ENCODE data around the gene ARID1A. TPM values are rescaled to one million over a fixed set of nuclear protein-coding genes. Genes with fewer than 3 reads are reported as not detected.
"Not testable (repeated sequence)": the region's sequence is repeated elsewhere in the genome, so short reads cannot be mapped to it uniquely, and the experiment has no call there.

The ARID1A gene
- total and polyA plus RNA-seq, 2 donors (not counting 3 experiments of a cell fraction or from before 2014, with no cell fraction given), result 36.9 to 77.2 TPM

GRCh38 chr1:26810105-26810504, 114.3 kb downstream of the ARID1A start:
- BruUV-seq (replicated peaks); H3K4me3 ChIP-seq (replicated peaks in 1 of 3; ENCODE audit: insufficient read depth in 1 of 3, low read depth in 1 of 3, low read length in 3 of 3); H3K79me2 ChIP-seq (ENCODE audit: control insufficient read depth, insufficient read depth, low read length); dilution Hi-C loops (cut with MboI; ENCODE audit: extremely low pct_ligation_motif_present, low sequenced_read_pairs); H3K9me1 ChIP-seq (replicated peaks; ENCODE audit: control insufficient read depth, extremely low read depth, insufficient read depth, low read length); H3K9me3 ChIP-seq (replicated peaks; ENCODE audit: control insufficient read depth, insufficient read depth, low read length); POLR2A ChIA-PET; H3K9ac ChIP-seq (replicated peaks; ENCODE audit: extremely low read depth, insufficient read depth, low read length); H4K20me1 ChIP-seq (replicated peaks; ENCODE audit: control insufficient read depth, extremely low read depth, insufficient read depth, low read length); H3K27ac ChIP-seq (ENCODE audit: insufficient read depth, low read depth, low read length); H3K4me2 ChIP-seq (ENCODE audit: insufficient read depth, low read length); H3K4me1 ChIP-seq (ENCODE audit: control insufficient read depth, extremely low read depth, insufficient read depth, low read length); H2AFZ ChIP-seq (ENCODE audit: low read depth, low read length); H3K27me3 ChIP-seq (ENCODE audit: control insufficient read depth in 2 of 2, insufficient read depth in 2 of 2, low read length in 2 of 2); H3K36me3 ChIP-seq (ENCODE audit: control insufficient read depth in 2 of 2, extremely low read depth in 1 of 2, insufficient read depth in 2 of 2, low read length in 2 of 2): not testable (repeated sequence)
- peak; percentile 72 to 73 for TF ChIP-seq CTCF (IDR thresholded peaks at IDR 0.05; ENCODE audit: extremely low read depth in 1 of 2, insufficient read depth in 1 of 2, low read depth in 1 of 2, low read length in 2 of 2)
- CTCF ChIA-PET, result interaction anchor here (0.5 to 5.5 kb wide), 22 partner anchors 10 to 313 kb away, joined by 3 to 45 read pairs (median 5); partner anchors contain the start of genes PIGV and ZDHHC18
- DNase-seq (ENCODE audit: low read depth, low spot score), result peak; percentile 57
- FAIRE-seq, result peak; percentile 92
- intact Hi-C loops (cut with micrococcal nuclease), result loop anchor here (1.0 kb wide), 1 partner anchor 68 kb away; no protein-coding TSS in a partner anchor

GRCh38 chr1:26811057-26811456, 115.2 kb downstream of the ARID1A start:
- Histone ChIP-seq H3K36me3 (ENCODE audit: control insufficient read depth in 2 of 2, extremely low read depth in 1 of 2, insufficient read depth in 2 of 2, low read length in 2 of 2) (no peaks in the 10 kb centered on the region), H2AFZ (ENCODE audit: low read depth, low read length) (no peak overlapping the region), H3K9ac (replicated peaks; ENCODE audit: extremely low read depth, insufficient read depth, low read length) (no peak overlapping the region), H3K9me3 (replicated peaks; ENCODE audit: control insufficient read depth, insufficient read depth, low read length) (no peaks in the 10 kb centered on the region), H3K27me3 (ENCODE audit: control insufficient read depth in 2 of 2, insufficient read depth in 2 of 2, low read length in 2 of 2) (no peaks in the 10 kb centered on the region), H3K4me3 (replicated peaks in 1 of 3; ENCODE audit: insufficient read depth in 1 of 3, low read depth in 1 of 3, low read length in 3 of 3) (no peak overlapping the region), H3K4me2 (ENCODE audit: insufficient read depth, low read length) (no peak overlapping the region), H3K9me1 (replicated peaks; ENCODE audit: control insufficient read depth, extremely low read depth, insufficient read depth, low read length) (no peaks in the 10 kb centered on the region), H4K20me1 (replicated peaks; ENCODE audit: control insufficient read depth, extremely low read depth, insufficient read depth, low read length) (no peaks in the 10 kb centered on the region), H3K4me1 (ENCODE audit: control insufficient read depth, extremely low read depth, insufficient read depth, low read length) (no peaks in the 10 kb centered on the region), H3K79me2 (ENCODE audit: control insufficient read depth, insufficient read depth, low read length) (no peaks in the 10 kb centered on the region), H3K27ac (ENCODE audit: insufficient read depth, low read depth, low read length) (no peak overlapping the region)
- no peak for DNase-seq (ENCODE audit: low read depth, low spot score)
- intact Hi-C loops (cut with micrococcal nuclease), result no loop called here
- BruUV-seq (replicated peaks), result no TSS peak
- ChIA-PET POLR2A (no interaction called here), CTCF (interaction anchor here (1.0 to 5.5 kb wide), 11 partner anchors 10 to 208 kb away, joined by 3 to 45 read pairs (median 13); partner anchors contain the start of genes PIGV and ZDHHC18)
- dilution Hi-C loops (cut with MboI; ENCODE audit: extremely low pct_ligation_motif_present, low sequenced_read_pairs), result no loop called here
- TF ChIP-seq POLR2A (IDR thresholded peaks at IDR 0.05; ENCODE audit: low read depth, low read length), result no peak
- no peak for TF ChIP-seq POLR2AphosphoS5 (IDR thresholded peaks at IDR 0.05; ENCODE audit: insufficient read depth, low read depth, low read length)
- TF ChIP-seq MYC (IDR thresholded peaks at IDR 0.05; ENCODE audit: low read depth, low read length), result no peak
- TF ChIP-seq MAX (IDR thresholded peaks at IDR 0.05; ENCODE audit: insufficient read depth, insufficient read length), result no peak
- TF ChIP-seq CTCF (IDR thresholded peaks at IDR 0.05; ENCODE audit: extremely low read depth in 1 of 2, insufficient read depth in 1 of 2, low read depth in 1 of 2, low read length in 2 of 2), result no peak
- TF ChIP-seq GATA2 (IDR thresholded peaks at IDR 0.05; ENCODE audit: insufficient read depth, insufficient read length, low read depth, low read length), result no peak
- no peak for TF ChIP-seq JUN (IDR thresholded peaks at IDR 0.05; ENCODE audit: borderline replicate concordance, insufficient read depth, insufficient read length, low read depth)
- no peak for TF ChIP-seq EZH2 (IDR thresholded peaks at IDR 0.05; ENCODE audit: borderline replicate concordance, low read depth, low read length, severe bottlenecking)
- TF ChIP-seq FOS (IDR thresholded peaks at IDR 0.05; ENCODE audit: borderline replicate concordance, insufficient read depth, low read length), result no peak
- FAIRE-seq, result no peak
